ENCODE results near the gene UVRAG.

- TF ChIP-seq ELK1 (IDR thresholded peaks at IDR 0.05; ENCODE audit: borderline replicate concordance, low read depth, low read length) (no peak), SMC3 (IDR thresholded peaks at IDR 0.05; ENCODE audit: low read depth, low read length) (no peak), CTCF (conservative IDR thresholded peaks at IDR 0.05; ENCODE audit: low read depth, low read length) (no peak), POLR2A (IDR thresholded peaks at IDR 0.05; ENCODE audit: low read depth, low read length) (no peak), USF2 (IDR thresholded peaks at IDR 0.05; ENCODE audit: low read depth, low read length) (no peak), FOS (IDR thresholded peaks at IDR 0.05; ENCODE audit: low read depth, low read length) (no peak), RFX5 (IDR thresholded peaks at IDR 0.05; ENCODE audit: low read depth, low read length) (no peak), CHD1 (IDR thresholded peaks at IDR 0.05; ENCODE audit: low read depth, low read length) (no peak), MAZ (IDR thresholded peaks at IDR 0.05; ENCODE audit: borderline replicate concordance, low read depth, low read length) (no peak), RAD21 (IDR thresholded peaks at IDR 0.05; ENCODE audit: low read length) (no peak), MXI1 (IDR thresholded peaks at IDR 0.05; ENCODE audit: borderline replicate concordance, low read depth, low read length) (no peak), NFE2L2 (IDR thresholded peaks at IDR 0.05; ENCODE audit: low read depth, low read length) (no peak)
These were observed 334.1 kb downstream of the UVRAG start for GRCh38 chr11:76148941-76149613.

All from IMR-90 (cell line).